NT2/D1 (cell line): ENCODE data around the gene TMC3.

ENCODE experiments used
- DNase-seq: peaks from one replicate; pipeline ENCODE4 v3.0.0-alpha.2; 2011; ENCODE audit warnings: low read depth, low spot score
- H3K27me3 ChIP-seq: 2 replicates; pipeline ENCODE4 v1.6.0; 2011; ENCODE audit warnings: mild to moderate bottlenecking; ENCODE audit not compliant: insufficient read length, insufficient read depth
- H3K36me3 ChIP-seq: 2 replicates; pipeline ENCODE4 v1.6.1; 2011; ENCODE audit warnings: mild to moderate bottlenecking, low read length, mixed read lengths; ENCODE audit not compliant: insufficient read depth, insufficient read length
- H3K4me1 ChIP-seq: 2 replicates; pipeline ENCODE4 v1.5.1; 2011; ENCODE audit not compliant: insufficient read depth, insufficient read length
- H3K4me3 ChIP-seq: 2 replicates; pipeline ENCODE4 v1.5.1; 2011; ENCODE audit warnings: low read depth; ENCODE audit not compliant: insufficient read length
- H3K9ac ChIP-seq: 2 replicates; pipeline ENCODE4 v1.6.0; 2011; ENCODE audit warnings: low read depth; ENCODE audit not compliant: insufficient read length
- H3K9me3 ChIP-seq: 2 replicates; pipeline ENCODE4 v1.5.1; 2011; ENCODE audit warnings: mild to moderate bottlenecking, low read length; ENCODE audit not compliant: insufficient read depth
- SUZ12 ChIP-seq: IDR thresholded peaks from 2 replicates; pipeline ENCODE4 v1.6.1; 2011; ENCODE audit not compliant: insufficient read length, insufficient read depth; ENCODE audit errors: extremely low read depth
- YY1 ChIP-seq: IDR thresholded peaks from 2 replicates; pipeline ENCODE4 v1.6.1; 2011; ENCODE audit not compliant: insufficient read length, insufficient read depth
- ZNF274 ChIP-seq: IDR thresholded peaks from 2 replicates; pipeline ENCODE4 v1.6.1; 2011; ENCODE audit warnings: mild to moderate bottlenecking, low read depth, low read length

The TMC3 gene

DNA sequence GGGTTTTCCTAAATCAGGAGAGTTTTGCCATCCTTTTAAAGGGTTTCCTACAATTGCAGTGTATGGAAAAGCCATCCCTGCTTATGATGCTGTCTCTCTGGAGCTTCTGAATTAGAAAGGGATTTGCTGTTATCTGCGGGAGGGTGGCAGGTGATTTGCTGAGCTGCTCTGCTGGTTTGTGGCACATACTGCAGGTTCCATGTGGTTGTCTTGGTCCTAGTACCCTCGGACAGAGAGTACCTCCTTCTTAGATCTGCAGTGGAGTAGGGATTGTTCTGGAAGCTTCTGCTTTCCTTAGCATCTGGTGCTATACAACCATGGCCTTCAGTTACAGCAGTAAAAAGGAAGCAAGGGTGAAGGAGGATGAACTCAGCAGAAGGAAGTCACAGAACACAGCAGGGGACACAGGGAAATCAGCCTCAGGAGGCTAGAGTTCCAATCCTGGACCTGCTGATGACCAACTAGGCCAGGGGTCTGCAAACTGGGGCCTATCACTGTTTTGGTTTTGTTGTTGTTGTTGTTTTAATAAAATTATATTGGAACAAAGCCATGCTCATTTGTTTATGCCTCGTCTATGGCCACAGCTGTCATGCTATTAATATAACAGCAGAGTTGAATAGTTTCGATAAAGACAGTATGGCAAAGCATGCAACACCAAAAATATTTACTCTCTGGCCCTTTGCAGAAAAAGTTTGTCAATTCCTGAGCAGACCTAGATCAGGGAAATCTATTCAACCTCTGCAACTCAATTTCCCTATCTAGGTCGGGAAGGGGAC is 89.6 kb downstream of the TMC3 start:
- Histone ChIP-seq H3K27me3 (no peaks in the 10 kb centered on the region), H3K9ac (no peak overlapping the region), H3K4me3 (no peak overlapping the region), H3K9me3 (no peaks in the 10 kb centered on the region), H3K4me1 (no peaks in the 10 kb centered on the region), H3K36me3 (no peaks in the 10 kb centered on the region)
- TF ChIP-seq SUZ12: no peak
- TF ChIP-seq ZNF274: no peak
- no peak for TF ChIP-seq YY1
- DNase-seq: no peak

- H3K36me3 ChIP-seq: no peaks in the 10 kb centered on the region
- H3K9me3 ChIP-seq: peaks cover 6% of the 10 kb centered on the region; the same call in 1 of the 2 replicates
- no peak for DNase-seq
- TF ChIP-seq SUZ12: no peak
- no peak for TF ChIP-seq YY1
- no peak for TF ChIP-seq ZNF274
- no peak overlapping the region for H3K9ac ChIP-seq
- no peak overlapping the region for H3K4me3 ChIP-seq
- H3K27me3 ChIP-seq: no peaks in the 10 kb centered on the region
- H3K4me1 ChIP-seq: no peaks in the 10 kb centered on the region
Measured at GRCh38 chr15:81282911-81283310, 91.1 kb downstream of the TMC3 start.

DNA sequence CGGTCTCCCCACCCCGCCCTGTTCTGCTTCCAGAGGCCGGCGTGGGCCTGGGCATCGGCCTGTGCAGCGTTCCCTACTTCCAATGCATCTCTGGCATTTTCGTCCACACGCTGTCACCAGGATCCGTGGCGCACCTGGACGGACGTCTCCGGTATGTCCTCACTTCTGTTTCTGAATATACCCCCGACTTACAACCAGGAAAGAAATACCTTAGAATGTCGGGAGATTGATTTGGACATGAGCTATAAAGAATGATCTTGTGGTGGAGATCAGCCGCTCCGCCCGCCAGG is 91.5 kb downstream of the TMC3 start:
- Histone ChIP-seq H3K4me3 (no peak overlapping the region), H3K4me1 (no peaks in the 10 kb centered on the region), H3K9ac (no peak overlapping the region), H3K9me3 (peaks cover 7% of the 10 kb centered on the region; the same call in 1 of the 2 replicates), H3K36me3 (no peaks in the 10 kb centered on the region), H3K27me3 (no peaks in the 10 kb centered on the region)
- DNase-seq: no peak
- TF ChIP-seq ZNF274 (no peak), SUZ12 (no peak), YY1 (no peak)

- Histone ChIP-seq H3K36me3 (no peaks in the 10 kb centered on the region), H3K9me3 (peaks cover 13% of the 10 kb centered on the region), H3K9ac (no peak overlapping the region), H3K27me3 (no peaks in the 10 kb centered on the region), H3K4me3 (no peak overlapping the region), H3K4me1 (no peaks in the 10 kb centered on the region)
- DNase-seq: no peak
- TF ChIP-seq ZNF274 (no peak), YY1 (no peak), SUZ12 (no peak)
Measured at GRCh38 chr15:81281766-81282605, 92.0 kb downstream of the TMC3 start.

- H3K4me1 ChIP-seq: no peaks in the 10 kb centered on the region
Measured at GRCh38 chr15:81281456-81281735, 92.6 kb downstream of the TMC3 start.

More at GRCh38 chr15:81281456-81281735, 92.6 kb downstream of the TMC3 start:
- no peak for DNase-seq
- TF ChIP-seq ZNF274 (no peak), YY1 (no peak), SUZ12 (no peak)
- no peak overlapping the region for H3K9ac ChIP-seq
- no peaks in the 10 kb centered on the region for H3K27me3 ChIP-seq
- H3K9me3 ChIP-seq: peaks cover 18% of the 10 kb centered on the region
- H3K4me3 ChIP-seq: no peak overlapping the region
- no peaks in the 10 kb centered on the region for H3K36me3 ChIP-seq
